Large intestine (tissue), 3 donors: Measurements from ENCODE around the gene BCOR. TPM values are rescaled to one million over a fixed set of nuclear protein-coding genes. Genes with fewer than 3 reads are reported as not detected.

ENCODE experiments used
- DNase-seq, 2 donors: peaks; one replicate each; pipeline versions ENCODE4 v3.0.0 to v3.0.0-alpha.2; 2013
- H3K27ac ChIP-seq: one replicate; pipeline ENCODE4 v1.5.1; 2013; ENCODE audit warnings: low read length
- H3K27me3 ChIP-seq: 2 replicates; pipeline ENCODE4 v1.6.1; 2013; ENCODE audit warnings: low read length; ENCODE audit not compliant: control insufficient read depth, insufficient read depth
- H3K36me3 ChIP-seq: 2 replicates; pipeline ENCODE4 v1.6.1; 2013; ENCODE audit warnings: low read length; ENCODE audit not compliant: control insufficient read depth, insufficient read depth
- H3K4me1 ChIP-seq: one replicate; pipeline ENCODE4 v1.6.1; 2013; ENCODE audit warnings: low read length; ENCODE audit not compliant: control insufficient read depth, insufficient read depth
- H3K4me3 ChIP-seq: one replicate; pipeline ENCODE4 v1.5.1; 2013; ENCODE audit warnings: low read length
- H3K9me3 ChIP-seq: one replicate; pipeline ENCODE4 v1.6.1; 2013; ENCODE audit warnings: mild to moderate bottlenecking, low read depth, low read length, moderate library complexity; ENCODE audit not compliant: control insufficient read depth
- WGBS: methylation state at CpG from one replicate; pipeline ENCODE4 v1.1.5; 2013; ENCODE audit warnings: low lambda C conversion rate; ENCODE audit not compliant: insufficient coverage; 5-methylcytosine and 5-hydroxymethylcytosine counted together
- polyA plus RNA-seq: library from polyadenylated mRNA; unstranded; fragments of 120-200 nt; gene quantifications from one replicate; pipeline ENCODE4 v1.2.1, GENCODE V29; 2013

The BCOR gene
- polyA plus RNA-seq, 1 donor, result 35.3 TPM

GRCh38 chrX:40018041-40018440 is 79.7 kb downstream of the BCOR start:
- H3K36me3 ChIP-seq, result no peaks in the 10 kb centered on the region
- H3K9me3 ChIP-seq, result peaks cover 2% of the 10 kb centered on the region
- DNase-seq, result no peak
- H3K27me3 ChIP-seq, result no peaks in the 10 kb centered on the region
- H3K27ac ChIP-seq, result no peak overlapping the region
- no CpG with 5 or more reads among the region's 5 CpGs for WGBS
- no peak overlapping the region for H3K4me3 ChIP-seq
- H3K4me1 ChIP-seq, result no peaks in the 10 kb centered on the region

DNA sequence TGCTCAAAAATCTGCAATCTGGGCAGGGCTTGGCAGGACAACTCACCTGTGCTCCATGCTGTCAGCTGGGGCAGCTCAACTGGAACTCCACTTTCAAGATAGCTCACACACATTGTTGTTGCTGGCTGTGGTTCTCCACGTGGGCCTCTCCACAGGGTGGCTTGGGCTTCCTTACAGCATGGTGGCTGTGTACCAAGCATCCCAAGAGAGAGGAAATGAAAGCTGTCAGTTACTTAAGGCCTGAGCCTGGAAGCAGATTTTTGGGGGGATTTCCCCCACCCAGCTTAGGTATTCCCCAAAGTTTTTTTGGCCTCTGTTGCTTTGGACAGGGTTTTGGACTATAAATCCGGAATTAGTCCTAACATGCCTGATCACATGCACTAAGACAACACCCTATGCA is 81.0 kb downstream of the BCOR start:
- Histone ChIP-seq H3K27ac (no peak overlapping the region), H3K27me3 (no peaks in the 10 kb centered on the region), H3K9me3 (peaks cover 2% of the 10 kb centered on the region), H3K4me1 (peaks cover 4% of the 10 kb centered on the region), H3K36me3 (no peaks in the 10 kb centered on the region), H3K4me3 (no peak overlapping the region)
- no peak for DNase-seq
- WGBS, result no CpG with 5 or more reads among the region's 2 CpGs

DNA sequence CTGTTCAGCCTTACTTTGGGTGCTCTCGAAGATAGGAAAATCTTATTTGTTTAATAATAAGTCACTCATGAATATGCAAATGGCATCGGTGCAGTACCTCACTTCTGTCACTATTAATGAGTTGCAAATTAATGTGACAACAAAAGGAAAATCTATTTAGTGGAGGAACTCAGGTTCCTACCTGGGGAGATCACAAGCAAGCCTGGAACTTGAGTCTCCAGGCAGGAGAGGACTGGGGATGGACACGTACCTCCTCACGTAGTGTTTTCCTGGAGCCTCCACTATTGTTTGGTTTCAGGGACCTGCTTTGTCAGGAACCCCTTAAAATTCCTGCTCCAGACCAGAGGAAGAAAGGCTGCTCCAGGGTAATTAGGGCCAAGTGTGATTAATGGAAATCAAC is 82.1 kb downstream of the BCOR start:
- peaks cover 7% of the 10 kb centered on the region for H3K4me1 ChIP-seq
- 40% methylated on average over 1 of the region's 4 CpGs for WGBS
- no peaks in the 10 kb centered on the region for H3K27me3 ChIP-seq
- no peak overlapping the region for H3K27ac ChIP-seq
- peaks cover 2% of the 10 kb centered on the region for H3K9me3 ChIP-seq
- DNase-seq, result peak in 1 of 2 donors; percentile 6
- H3K4me3 ChIP-seq, result no peak overlapping the region
- H3K36me3 ChIP-seq, result no peaks in the 10 kb centered on the region

DNA sequence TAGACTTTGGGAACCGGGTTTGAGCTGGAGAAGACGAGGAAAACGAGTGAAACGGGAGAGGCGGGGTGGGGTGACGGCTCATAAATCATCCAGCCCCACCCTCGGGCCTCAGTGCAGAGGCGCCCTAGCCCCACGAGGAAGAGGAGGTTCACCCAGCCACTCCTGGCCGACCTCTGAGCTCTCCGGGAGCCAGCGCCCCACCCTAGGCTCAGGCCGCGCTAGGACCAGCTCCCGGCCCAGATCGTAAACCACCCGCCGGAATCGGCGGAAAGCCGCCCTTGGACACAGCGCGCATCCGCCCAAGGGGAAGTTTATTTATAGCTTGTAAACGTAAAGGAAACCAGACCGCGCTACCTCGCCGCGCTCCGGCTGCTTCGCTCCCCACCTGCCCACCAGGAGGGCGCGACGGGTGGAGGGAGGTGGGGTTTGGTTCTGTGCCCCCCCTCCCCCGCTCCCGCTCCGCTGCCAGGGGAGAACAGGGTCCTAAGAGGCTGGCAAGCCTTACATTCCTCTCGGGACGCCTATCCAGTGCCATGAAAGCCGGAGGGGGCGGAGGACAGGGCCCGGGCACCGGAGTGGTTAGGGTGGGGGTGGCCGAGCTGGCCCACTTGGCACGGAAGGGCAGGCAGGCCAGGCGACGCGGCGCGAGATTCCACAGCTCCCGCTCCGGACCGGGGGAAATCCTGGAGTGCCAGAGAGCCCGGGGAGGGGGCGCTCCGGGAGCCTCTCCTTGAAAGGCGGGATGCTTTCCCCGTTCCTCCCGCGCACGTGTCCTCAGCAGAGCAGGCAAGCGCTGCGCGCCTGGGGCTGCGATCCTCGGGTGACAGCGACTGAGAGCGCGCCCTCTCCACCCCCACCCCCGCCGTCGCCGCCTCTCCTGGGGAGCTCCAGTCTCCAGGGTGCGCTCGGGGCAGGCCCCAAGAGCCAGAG is 84.2 kb downstream of the BCOR start:
- peak overlapping the region; percentile 68 for H3K4me3 ChIP-seq
- H3K27me3 ChIP-seq, result no peaks in the 10 kb centered on the region
- WGBS, result no CpG with 5 or more reads among the region's 76 CpGs
- DNase-seq, result peak; percentile 82 to 92
- H3K4me1 ChIP-seq, result peaks cover 9% of the 10 kb centered on the region
- no peaks in the 10 kb centered on the region for H3K36me3 ChIP-seq
- H3K27ac ChIP-seq, result peak overlapping the region; percentile 96
- peaks cover 2% of the 10 kb centered on the region for H3K9me3 ChIP-seq

DNA sequence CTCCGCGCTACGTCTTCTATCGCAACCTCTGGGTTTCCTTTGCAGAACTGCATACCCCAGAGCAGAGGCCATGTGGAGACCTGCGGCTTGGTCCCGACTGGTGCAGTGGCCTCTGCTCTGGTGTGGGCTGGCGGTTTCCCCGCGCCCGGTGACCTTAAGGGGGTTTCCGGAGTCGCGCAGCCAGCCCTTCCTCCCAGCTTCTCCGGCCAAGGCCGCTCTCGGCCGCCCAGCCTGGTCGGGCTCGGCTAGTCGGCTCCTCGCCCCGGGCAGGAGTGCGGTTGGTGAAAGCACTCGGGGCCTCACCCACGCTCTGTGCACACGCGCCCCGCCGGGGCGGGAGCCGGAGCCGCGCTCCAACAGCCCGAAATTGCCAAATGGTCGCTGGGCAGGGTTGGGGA is 84.9 kb downstream of the BCOR start:
- H3K36me3 ChIP-seq, result no peaks in the 10 kb centered on the region
- H3K27ac ChIP-seq, result peak overlapping the region; percentile 96
- no CpG with 5 or more reads among the region's 35 CpGs for WGBS
- peak in 1 of 2 donors; percentile 32 for DNase-seq
- peaks cover 2% of the 10 kb centered on the region for H3K9me3 ChIP-seq
- peak overlapping the region; percentile 68 for H3K4me3 ChIP-seq
- H3K27me3 ChIP-seq, result no peaks in the 10 kb centered on the region
- H3K4me1 ChIP-seq, result peaks cover 10% of the 10 kb centered on the region

DNA sequence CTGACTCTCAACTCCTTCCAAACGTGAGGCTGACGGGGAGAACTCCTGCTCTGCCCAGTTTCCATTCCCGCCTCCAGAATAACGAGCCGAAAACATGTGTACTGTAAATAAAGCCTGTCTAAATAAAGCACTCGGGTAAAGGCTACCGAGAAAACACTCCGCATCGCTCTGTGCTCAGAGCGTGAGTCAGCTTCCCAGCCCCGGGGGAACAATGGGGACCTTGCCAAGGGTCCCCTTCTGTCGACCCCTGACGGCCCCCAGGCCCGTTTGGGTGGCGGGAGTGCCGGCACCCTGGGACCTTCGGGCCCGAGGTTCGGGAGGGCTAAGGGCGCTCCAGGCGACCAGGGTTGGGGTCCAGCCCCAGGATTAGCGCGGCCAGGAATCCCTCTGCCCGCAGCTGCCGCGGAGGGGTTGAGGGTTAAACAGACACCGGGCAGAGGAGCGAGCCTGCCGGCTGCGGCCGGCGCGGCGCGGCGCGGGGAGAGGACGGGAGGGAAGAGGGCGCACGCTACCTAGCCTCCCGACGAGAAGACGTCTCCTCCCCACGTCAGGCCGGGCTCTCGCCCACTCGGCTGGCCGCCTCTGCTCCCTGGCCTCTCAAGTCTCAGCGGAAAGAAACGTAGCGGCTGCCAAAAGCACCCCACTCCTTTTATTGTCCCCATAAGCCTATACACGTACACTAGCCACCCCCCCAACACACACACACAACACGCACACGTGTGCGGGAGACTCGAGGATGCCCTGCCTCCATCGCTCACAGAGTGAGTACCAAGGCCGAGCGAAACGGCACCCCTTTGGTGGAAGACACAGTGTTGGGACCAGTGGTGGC is 85.5 kb downstream of the BCOR start:
- Histone ChIP-seq H3K36me3 (no peaks in the 10 kb centered on the region), H3K4me1 (peaks cover 10% of the 10 kb centered on the region), H3K27me3 (no peaks in the 10 kb centered on the region), H3K27ac (peak overlapping the region; percentile 96), H3K9me3 (peaks cover 2% of the 10 kb centered on the region), H3K4me3 (peak overlapping the region; percentile 68)
- WGBS, result no CpG with 5 or more reads among the region's 60 CpGs
- peak; percentile 28 to 64 for DNase-seq

DNA sequence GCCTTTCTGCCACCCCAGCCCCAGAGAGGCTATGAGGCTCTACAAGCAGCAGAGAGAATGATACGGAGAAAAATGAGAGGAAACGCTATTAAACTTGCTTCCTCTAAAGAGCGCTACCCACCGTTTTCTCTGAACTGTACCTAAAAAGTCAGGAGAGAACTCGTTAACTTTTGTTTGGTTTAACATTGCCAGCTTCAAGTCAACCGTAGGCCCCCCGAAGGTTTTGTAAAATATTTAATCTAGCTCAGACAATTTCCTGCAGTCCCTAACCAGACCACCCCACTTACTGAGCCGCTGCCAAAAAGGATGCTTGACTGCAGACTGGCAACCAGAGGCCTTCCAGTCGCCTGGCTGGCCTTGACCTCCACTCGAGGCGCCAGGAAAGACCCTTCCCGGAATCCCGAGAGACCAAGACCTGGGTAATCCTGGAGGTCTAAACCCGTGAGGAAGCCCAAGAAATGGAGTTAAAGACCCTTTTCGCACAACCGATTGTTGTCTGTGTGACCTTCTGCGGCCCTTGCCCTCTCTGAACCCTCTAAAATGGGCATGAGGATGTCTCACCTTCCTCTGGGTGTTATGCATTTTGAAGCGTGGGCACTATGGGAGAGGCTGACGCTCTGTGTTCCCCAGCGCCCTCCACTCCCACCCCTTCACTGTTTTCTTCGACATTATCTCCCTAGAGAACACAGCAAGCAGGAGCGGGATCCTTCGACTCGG is 86.3 kb downstream of the BCOR start:
- H3K4me3 ChIP-seq, result no peak overlapping the region
- peak overlapping the region; percentile 96 for H3K27ac ChIP-seq
- DNase-seq, result no peak

DNA sequence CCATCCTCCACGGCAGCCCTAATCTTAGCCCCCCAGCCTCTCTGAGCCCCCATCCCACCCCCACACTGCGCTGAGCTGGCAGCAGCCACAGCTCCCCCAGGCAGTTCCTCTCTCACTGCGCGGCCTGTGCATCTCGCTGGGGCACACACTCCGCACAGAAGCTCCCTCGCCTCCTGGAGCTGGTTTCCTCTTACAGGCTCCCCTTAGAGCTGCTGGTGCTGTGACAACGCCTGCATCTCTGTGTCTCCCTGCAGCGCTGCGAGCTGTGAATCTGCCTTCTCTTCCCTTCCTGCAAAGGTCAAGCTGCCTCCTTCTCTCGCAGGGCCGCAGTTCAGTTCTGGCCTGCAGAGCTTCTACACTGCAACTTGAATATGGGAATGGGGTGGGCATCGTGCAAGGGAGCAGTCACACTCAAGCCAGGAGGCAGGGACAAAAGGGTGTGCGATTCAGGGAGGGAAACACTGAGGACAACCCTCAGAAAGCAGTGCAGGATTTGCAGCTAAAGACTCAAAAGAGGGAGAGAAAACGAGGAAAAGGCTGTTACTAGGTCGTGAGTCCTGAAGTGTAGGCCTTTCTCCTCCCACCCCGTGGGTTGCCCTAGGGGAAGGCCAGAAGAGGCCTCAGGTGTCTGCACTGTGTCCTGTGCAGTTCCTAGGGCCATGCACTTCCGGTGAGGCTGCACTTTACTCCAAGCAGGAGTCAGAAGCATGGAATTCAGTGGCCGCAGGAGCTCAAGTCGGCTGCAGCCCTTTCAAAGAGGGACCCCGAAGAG is 87.0 kb downstream of the BCOR start:
- no peak overlapping the region for H3K4me3 ChIP-seq

More for the DNA sequence above, 86.3 kb downstream of the BCOR start:
- H3K4me1 ChIP-seq, result peaks cover 10% of the 10 kb centered on the region
- WGBS, result no CpG with 5 or more reads among the region's 24 CpGs
- no peaks in the 10 kb centered on the region for H3K27me3 ChIP-seq
- no peaks in the 10 kb centered on the region for H3K36me3 ChIP-seq
- H3K9me3 ChIP-seq, result peaks cover 2% of the 10 kb centered on the region

DNA sequence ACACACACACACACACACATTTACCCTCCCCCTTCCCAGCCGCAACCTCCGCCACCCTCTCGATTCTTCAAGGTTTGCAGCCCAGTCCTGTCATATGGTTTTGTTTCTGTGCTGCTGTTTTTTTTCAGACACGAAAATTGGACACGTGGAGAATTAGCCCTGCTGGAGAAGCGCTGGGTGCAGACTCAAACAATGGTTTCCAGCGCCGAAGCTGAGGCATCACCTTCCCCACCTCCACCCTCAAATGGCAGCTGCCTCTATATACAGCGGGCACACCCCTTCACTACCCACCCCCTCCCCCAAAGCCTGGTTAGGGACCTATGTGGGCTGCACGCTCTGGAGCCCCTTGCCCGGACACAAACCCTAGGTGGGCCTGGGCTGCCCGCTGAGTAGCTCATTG is 87.9 kb downstream of the BCOR start:
- no peak for DNase-seq
- Histone ChIP-seq H3K4me1 (peaks cover 14% of the 10 kb centered on the region), H3K9me3 (no peaks in the 10 kb centered on the region), H3K27ac (no peak overlapping the region), H3K27me3 (no peaks in the 10 kb centered on the region), H3K4me3 (no peak overlapping the region), H3K36me3 (no peaks in the 10 kb centered on the region)
- no CpG with 5 or more reads among the region's 12 CpGs for WGBS

More for the DNA sequence above, 87.0 kb downstream of the BCOR start:
- Histone ChIP-seq H3K27me3 (no peaks in the 10 kb centered on the region), H3K9me3 (peaks cover 2% of the 10 kb centered on the region), H3K36me3 (no peaks in the 10 kb centered on the region), H3K4me1 (peaks cover 14% of the 10 kb centered on the region), H3K27ac (no peak overlapping the region)
- no CpG with 5 or more reads among the region's 21 CpGs for WGBS
- no peak for DNase-seq
